NK-92 treated with Interleukin-12 subunit alpha and Interleukin-12 subunit beta, amount 100 ng/mL, for 24 hours (cell line): ENCODE measurements around the gene RAMP1.
"Not testable (repeated sequence)": the region's sequence is repeated elsewhere in the genome, so short reads cannot be mapped to it uniquely, and the experiment has no call there.

Experiments
- DNase-seq: peaks from one replicate; lab custom pipeline; 2025; lab: John Stamatoyannopoulos, UW

RAMP1 gene

DNA sequence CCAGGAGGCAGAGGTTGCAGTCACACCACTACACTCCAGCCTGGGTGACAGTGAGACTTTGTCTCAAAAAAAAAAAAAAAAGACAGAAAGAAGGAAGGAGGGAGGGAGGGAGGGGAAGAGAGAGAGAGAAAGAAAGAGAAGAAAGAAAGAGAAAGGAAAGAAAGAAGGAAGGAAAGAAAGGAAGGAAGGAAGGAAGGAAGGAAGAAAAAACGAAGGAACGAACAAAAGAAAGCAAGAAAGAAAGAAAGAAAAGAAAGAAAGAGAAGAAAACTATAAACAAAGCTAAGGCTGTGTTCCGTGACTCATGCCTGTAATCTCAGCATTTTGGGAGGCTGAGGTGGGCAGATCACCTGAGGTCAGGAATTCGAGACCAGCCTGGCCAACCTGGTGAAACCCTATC is 91.9 kb downstream of the RAMP1 start:
- not testable (repeated sequence) for DNase-seq

DNA sequence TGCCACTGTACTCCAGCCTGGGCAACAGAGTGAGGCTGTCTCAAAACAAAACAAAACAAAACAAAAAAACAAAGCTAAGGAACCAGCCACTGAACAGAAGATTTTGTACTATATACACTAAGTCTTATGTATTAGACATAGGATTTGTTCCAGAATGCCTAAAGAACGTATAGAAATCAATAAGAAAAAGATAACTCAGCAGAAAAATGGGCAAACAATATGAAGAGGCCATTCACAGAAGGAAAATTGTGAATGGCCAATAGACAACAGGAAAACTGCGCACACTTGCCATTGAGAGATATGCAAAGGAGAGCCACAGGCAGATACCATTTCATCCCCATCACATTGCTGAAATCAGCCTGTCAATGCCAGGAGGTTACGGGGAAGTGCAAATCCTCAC is 92.5 kb downstream of the RAMP1 start:
- DNase-seq = no peak

DNA sequence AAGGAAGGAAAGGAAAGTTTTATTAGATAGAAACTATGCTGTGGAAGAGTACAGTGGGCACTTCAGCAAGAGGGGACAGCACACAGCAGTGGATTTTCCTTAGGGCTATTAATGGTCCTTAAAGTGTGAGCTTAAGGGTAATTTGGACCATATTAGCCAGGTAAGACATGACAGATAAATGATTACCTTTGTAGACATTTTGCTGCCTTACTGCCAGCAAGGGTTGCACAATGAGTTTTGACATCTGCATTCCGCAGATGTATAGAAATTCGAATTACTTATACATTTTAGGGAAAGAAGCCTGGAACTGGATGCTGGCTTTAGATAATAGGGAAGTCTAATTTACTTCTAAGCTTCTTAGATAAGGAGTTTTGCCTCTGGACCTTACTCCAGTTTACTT is 93.4 kb downstream of the RAMP1 start:
- no peak for DNase-seq

DNA sequence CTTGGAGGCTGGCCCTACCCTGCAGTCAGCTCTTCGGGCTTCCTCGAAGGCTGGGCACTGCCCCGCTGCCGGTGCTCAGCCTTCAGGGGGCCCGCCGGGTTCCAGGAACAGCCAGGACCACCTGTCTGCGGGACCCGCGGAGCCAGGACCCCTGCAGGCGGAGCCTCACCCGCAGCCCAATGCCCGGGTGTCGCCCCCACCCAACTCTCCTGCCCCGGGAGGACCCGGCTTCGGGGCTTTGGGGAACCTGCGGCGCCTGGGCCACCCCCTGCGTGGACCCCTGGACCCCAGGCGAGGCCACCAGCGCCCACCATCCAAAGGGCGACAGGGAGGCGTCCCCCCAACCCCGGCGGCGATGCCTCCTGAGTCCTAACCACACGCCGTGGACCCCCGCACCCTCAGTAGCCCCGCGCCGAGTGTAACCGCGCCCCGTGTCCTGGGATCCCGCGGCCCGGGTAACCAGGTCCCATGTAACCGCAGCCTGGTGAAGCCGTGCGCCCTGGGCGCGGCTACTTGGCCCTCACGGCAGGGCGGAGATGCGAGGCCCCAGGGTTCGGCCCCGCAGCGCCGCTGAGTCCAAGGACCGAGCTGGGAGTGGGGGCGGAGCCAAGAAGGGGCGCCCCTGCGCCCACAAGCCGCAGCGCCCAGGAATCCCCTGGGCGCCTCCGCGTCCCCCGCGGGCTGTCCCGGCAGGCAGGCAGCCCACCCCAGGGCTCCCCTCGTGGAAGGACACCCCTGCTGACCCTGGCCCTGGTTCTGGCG is 96.4 kb downstream of the RAMP1 start:
- DNase-seq = no peak

DNA sequence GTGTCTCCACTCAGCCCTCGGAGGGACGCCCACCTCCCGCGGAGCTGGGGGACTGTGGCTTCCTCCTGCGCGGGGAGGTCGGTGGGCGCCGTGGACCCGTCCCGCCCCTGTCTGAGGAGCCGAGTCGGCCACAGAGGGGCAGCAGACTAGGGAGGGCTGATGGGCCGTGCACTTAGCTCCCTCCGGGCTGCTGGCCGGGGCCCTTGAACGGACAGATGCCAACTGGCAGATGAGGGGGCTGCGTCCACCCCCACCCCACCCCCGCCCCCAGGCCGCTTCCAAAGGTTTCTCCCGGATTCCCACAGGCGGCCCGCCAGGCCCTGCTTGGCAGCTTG is 96.9 kb downstream of the RAMP1 start:
- no peak for DNase-seq

DNA sequence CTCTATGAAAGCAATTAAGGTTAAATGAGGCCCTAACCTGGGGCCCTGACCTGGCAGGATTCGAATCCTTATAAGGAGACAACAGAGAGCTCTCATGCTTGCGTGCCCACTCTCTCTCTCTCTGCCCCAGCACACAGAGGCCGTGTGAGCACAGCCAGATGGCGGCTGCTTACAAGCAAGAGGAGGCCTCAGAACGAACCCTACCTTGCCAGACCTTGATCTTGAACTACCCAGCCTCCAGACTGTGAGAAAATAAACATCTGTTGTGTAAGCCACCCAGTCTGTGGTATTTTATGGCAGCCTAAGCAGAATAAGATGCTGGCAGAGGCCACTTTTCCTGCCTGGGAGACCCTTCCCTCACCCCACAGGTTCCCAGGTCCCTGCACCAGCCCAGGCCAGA is 102.2 kb downstream of the RAMP1 start:
- DNase-seq = no peak
